Type B pancreatic cell (in vitro differentiated cells): ENCODE results near the gene CSNK2B. TPM values are rescaled to one million over a fixed set of nuclear protein-coding genes. Genes with fewer than 3 reads are reported as not detected.
"Not testable (repeated sequence)": the region's sequence is repeated elsewhere in the genome, so short reads cannot be mapped to it uniquely, and the experiment has no call there.

Experiments
- DNase-seq: peaks from one replicate; pipeline ENCODE4 v3.0.0; 2021; ENCODE audit warnings: mixed read lengths; ENCODE audit not compliant: unreplicated experiment; ENCODE audit errors: extremely low spot score
- H3K27ac Mint-ChIP-seq: 2 replicates; pipeline ENCODE4 v1.8.0; 2021; ENCODE audit warnings: mild to moderate bottlenecking, mixed read lengths
- H3K27me3 Mint-ChIP-seq: 2 replicates; pipeline ENCODE4 v1.8.0; 2021; ENCODE audit warnings: mixed read lengths
- H3K36me3 Mint-ChIP-seq: 2 replicates; pipeline ENCODE4 v1.8.0; 2021; ENCODE audit warnings: mixed read lengths
- H3K4me1 Mint-ChIP-seq: one replicate; pipeline ENCODE4 v1.8.0; 2021; ENCODE audit warnings: mixed read lengths; ENCODE audit not compliant: unreplicated experiment
- H3K4me3 Mint-ChIP-seq: 2 replicates; pipeline ENCODE4 v1.8.0; 2021; ENCODE audit warnings: mild to moderate bottlenecking, mixed read lengths
- H3K9me3 Mint-ChIP-seq: 2 replicates; pipeline ENCODE4 v1.8.0; 2021; ENCODE audit warnings: mixed read lengths
- total RNA-seq: library from RNA; stranded (reverse); gene quantifications from 2 replicates; pipeline ENCODE4 v1.2.1, GENCODE V29; 2021; ENCODE audit warnings: low replicate concordance
- TF ChIP-seq, protein P1 (sequence below): fragments of 200-600 bp; sonication (generic); conservative IDR thresholded peaks from 2 replicates; pipeline ENCODE4 v1.5.0; 2021; ENCODE audit warnings: antibody characterized with exemption, mild to moderate bottlenecking

Gene CSNK2B
- total RNA-seq, 1 donor from 2014 or later = 175 TPM

DNA sequence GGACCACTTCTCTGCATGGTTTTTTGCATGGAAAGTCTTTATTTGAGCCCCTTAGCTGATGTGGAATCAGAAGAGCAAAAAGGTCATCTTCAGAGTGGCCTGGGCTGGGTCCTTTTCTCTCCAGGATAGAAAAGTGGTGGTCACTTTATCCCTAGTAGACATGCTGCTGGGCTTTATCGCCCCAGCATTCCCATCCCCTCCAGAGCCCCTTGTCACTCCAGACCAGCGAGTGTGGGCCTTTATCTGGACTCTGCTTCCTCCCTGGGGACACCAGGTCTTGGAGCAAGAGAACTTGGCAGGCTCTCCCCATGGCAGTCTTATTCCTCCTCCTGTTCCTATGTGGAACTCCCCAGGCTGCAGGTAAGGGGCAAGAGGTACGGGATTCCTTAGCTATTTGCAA is 40.7 kb downstream of the CSNK2B start, which contains the start of gene LY6G6F:
Gene LY6G6F, plus strand, starts transcription at position 268 of the 400 bp plus-strand sequence. Its CDS starts 41 bp downstream, at position 309.
- Mint-ChIP-seq H3K27ac (no peak within 1 kb of the TSS), H3K27me3 (no peaks in the 10 kb centered on the region), H3K4me3 (no peak within 1 kb of the TSS), H3K4me1 (peaks cover 11% of the 10 kb centered on the region), H3K36me3 (no peaks in the 10 kb centered on the region), H3K9me3 (no peaks in the 10 kb centered on the region)
- TF ChIP-seq, protein P1, sequence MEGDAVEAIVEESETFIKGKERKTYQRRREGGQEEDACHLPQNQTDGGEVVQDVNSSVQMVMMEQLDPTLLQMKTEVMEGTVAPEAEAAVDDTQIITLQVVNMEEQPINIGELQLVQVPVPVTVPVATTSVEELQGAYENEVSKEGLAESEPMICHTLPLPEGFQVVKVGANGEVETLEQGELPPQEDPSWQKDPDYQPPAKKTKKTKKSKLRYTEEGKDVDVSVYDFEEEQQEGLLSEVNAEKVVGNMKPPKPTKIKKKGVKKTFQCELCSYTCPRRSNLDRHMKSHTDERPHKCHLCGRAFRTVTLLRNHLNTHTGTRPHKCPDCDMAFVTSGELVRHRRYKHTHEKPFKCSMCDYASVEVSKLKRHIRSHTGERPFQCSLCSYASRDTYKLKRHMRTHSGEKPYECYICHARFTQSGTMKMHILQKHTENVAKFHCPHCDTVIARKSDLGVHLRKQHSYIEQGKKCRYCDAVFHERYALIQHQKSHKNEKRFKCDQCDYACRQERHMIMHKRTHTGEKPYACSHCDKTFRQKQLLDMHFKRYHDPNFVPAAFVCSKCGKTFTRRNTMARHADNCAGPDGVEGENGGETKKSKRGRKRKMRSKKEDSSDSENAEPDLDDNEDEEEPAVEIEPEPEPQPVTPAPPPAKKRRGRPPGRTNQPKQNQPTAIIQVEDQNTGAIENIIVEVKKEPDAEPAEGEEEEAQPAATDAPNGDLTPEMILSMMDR = no peak
- no peak for DNase-seq

DNA sequence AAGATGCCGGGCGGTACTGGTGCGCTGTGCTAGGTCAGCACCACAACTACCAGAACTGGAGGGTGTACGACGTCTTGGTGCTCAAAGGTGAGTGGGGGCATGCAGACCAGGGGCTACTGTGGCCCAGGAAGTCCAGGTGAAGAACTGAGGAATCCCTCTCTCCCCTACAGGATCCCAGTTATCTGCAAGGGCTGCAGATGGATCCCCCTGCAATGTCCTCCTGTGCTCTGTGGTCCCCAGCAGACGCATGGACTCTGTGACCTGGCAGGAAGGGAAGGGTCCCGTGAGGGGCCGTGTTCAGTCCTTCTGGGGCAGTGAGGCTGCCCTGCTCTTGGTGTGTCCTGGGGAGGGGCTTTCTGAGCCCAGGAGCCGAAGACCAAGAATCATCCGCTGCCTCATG is 41.8 kb downstream of the CSNK2B start:
- TF ChIP-seq, protein P1 = no peak
- DNase-seq = no peak
- Mint-ChIP-seq H3K9me3 (no peaks in the 10 kb centered on the region), H3K27ac (no peak overlapping the region), H3K27me3 (no peaks in the 10 kb centered on the region), H3K4me3 (no peak overlapping the region), H3K36me3 (no peaks in the 10 kb centered on the region), H3K4me1 (peaks cover 16% of the 10 kb centered on the region)

DNA sequence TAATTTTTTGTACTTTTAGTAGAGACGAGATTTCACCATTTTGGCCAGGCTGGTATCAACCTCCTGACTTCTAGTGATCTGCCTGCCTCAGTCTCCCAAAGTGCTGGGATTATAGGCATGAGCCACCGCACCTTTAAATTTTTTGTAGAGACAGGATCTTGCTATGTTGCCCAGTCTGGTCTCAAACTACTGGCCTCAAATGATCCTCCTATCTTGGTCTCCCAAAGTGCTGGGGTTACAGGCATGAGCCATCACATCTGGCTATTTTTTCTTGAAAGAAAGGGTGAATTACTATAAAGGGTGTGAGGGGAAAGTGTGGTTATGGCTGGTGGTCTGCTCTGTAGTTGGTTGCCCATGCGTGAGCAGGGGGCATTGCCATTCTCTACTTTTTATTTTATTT is 42.3 kb downstream of the CSNK2B start:
- TF ChIP-seq, protein P1 = no peak
- no peaks in the 10 kb centered on the region for H3K36me3 Mint-ChIP-seq
- no peak overlapping the region for H3K27ac Mint-ChIP-seq
- H3K4me3 Mint-ChIP-seq = no peak overlapping the region
- H3K27me3 Mint-ChIP-seq = no peaks in the 10 kb centered on the region
- H3K4me1 Mint-ChIP-seq = peaks cover 18% of the 10 kb centered on the region
- DNase-seq = no peak
- H3K9me3 Mint-ChIP-seq = no peaks in the 10 kb centered on the region

DNA sequence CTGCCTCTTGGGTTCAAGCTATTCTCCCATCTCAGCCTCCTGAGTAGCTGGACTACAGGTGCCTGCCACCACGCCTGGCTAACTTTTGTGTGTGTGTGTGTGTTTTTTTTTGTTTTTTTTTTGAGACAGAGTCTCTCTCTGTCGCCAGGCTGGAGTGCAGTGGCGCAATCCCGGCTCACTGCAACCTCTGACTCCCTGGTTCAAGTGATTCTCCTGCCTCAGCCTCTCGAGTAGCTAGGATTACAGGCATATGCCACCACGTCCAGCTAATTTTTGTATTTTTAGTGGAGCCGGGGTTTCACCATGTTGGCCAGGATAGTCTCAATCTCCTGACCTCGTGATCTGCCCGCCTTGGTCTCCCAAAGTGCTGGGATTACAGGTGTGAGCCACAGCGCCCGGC is 43.3 kb downstream of the CSNK2B start:
- peaks cover 22% of the 10 kb centered on the region for H3K4me1 Mint-ChIP-seq
- not testable (repeated sequence) for H3K27me3 Mint-ChIP-seq, H3K36me3 Mint-ChIP-seq, DNase-seq, H3K27ac Mint-ChIP-seq, H3K9me3 Mint-ChIP-seq, H3K4me3 Mint-ChIP-seq

DNA sequence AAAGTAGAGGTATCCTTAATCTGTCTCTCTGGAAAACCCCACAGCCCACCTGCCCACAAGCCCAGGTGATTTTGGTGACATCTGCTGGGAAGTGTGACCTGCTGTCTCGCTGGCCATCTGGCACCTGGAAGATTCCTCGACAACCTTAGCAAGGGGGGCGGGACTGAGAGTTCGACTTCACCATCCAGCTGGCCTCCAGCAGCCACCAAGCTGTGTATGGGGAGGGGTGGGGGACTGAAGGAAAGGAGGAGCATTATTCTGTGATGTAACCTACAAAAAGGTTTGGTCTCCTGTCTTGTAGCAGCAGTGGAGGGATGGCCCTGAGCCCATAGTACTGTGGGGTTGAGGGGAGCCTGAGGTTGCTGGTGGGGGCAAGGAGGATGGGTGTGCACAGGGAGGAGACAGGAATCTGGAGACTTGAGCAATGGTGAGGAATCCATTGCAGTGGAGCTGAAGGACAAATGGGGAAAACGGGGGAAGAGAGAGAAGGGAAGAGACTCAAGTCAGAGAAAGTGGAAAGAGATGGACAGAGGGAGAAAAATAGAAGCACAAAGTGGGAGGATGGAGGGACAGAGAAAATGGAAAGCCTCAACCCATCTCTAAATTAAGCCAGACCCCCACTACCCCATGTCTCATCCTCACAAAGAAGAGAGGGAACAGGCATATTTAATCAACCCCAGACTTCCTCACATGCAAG is 44.8 kb downstream of the CSNK2B start:
- Mint-ChIP-seq H3K36me3 (no peaks in the 10 kb centered on the region), H3K4me1 (peaks cover 26% of the 10 kb centered on the region), H3K27ac (no peak overlapping the region), H3K9me3 (no peaks in the 10 kb centered on the region), H3K27me3 (no peaks in the 10 kb centered on the region), H3K4me3 (no peak overlapping the region)
- DNase-seq = no peak
- TF ChIP-seq, protein P1 = no peak

DNA sequence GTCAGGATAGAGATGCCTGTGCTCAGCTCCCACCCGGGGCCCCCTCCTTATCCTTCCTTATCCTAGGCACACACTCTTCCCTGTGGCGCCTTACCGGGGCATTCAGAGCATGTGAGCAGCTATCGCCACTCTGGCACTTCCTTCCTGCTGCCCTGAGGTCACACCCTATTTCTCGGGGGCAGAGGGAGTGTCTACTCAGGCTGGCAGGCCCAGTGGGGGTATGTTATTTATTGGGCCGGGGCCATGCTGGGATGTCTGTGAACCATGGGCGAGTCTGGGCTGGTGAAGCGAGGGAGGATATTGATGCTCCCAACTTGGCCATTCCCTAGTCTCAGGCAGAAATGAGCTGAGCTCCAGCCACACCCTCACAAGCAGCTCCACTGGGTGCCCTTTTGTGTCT is 45.4 kb downstream of the CSNK2B start:
- H3K27me3 Mint-ChIP-seq = no peaks in the 10 kb centered on the region
- TF ChIP-seq, protein P1 = no peak
- peaks cover 26% of the 10 kb centered on the region for H3K4me1 Mint-ChIP-seq
- H3K9me3 Mint-ChIP-seq = no peaks in the 10 kb centered on the region
- H3K4me3 Mint-ChIP-seq = no peak overlapping the region
- H3K36me3 Mint-ChIP-seq = no peaks in the 10 kb centered on the region
- H3K27ac Mint-ChIP-seq = no peak overlapping the region
- DNase-seq = no peak
